HEK293 (cell line): ENCODE measurements around the gene EZH1.
A peak's percentile ranks its signal among the peaks of the same experiment; 100 is the strongest.

ENCODE experiments used
- CTCF ChIA-PET: fragments of 350-600 bp; formaldehyde crosslinking; extraction: SDS; loops from one replicate; lab custom pipeline; 2021; ENCODE audit warnings: antibody characterized with exemption; lab: Yijun Ruan, JAX
- POLR2A ChIA-PET: fragments of 300-600 bp; formaldehyde crosslinking; extraction: SDS; loops from one replicate; lab custom pipeline; 2020; ENCODE audit warnings: antibody characterized with exemption, inconsistent platforms; lab: Yijun Ruan, JAX
- H3K27ac ChIP-seq: fragments of 200-500 bp; sonication (Bioruptor generic); 2 replicates; pipeline ENCODE4 v1.5.1; 2014; ENCODE audit warnings: low read depth, low read length, control low read depth, inconsistent platforms; ENCODE audit errors: extremely low read depth
- H3K36me3 ChIP-seq, 2 experiments: fragments of 200-500 bp in 1 of 2; sonication (Bioruptor generic) in 1 of 2; 1 replicate in 1 of 2; 2 replicates in 1 of 2; pipeline ENCODE4 v1.5.1; 2014 to 2017; ENCODE audit warnings: inconsistent platforms in 2 of 2, low read length in 2 of 2; ENCODE audit not compliant: control insufficient read depth in 2 of 2, insufficient read depth in 1 of 2
- H3K4me1 ChIP-seq: fragments of 200-500 bp; sonication (Bioruptor generic); 2 replicates; pipeline ENCODE4 v1.5.1; 2014; ENCODE audit warnings: mild to moderate bottlenecking, low read length, inconsistent platforms; ENCODE audit not compliant: control insufficient read depth, insufficient read depth
- H3K4me3 ChIP-seq: 2 replicates; pipeline ENCODE4 v1.5.1; 2011; ENCODE audit warnings: low read depth, mild to moderate bottlenecking, control low read depth, low read length, moderate library complexity
- H3K9me3 ChIP-seq: fragments of 200-500 bp; sonication (Bioruptor generic); 2 replicates; pipeline ENCODE4 v1.5.1; 2014; ENCODE audit warnings: low read depth, low read length, inconsistent platforms; ENCODE audit not compliant: control insufficient read depth, insufficient read depth
- GFI1B ChIP-seq: fragments of 450-650 bp; formaldehyde crosslinking; IDR thresholded peaks from 2 replicates; pipeline ENCODE4 v1.5.1; 2016; ENCODE audit warnings: missing biosample characterization, missing genetic modification characterization
- KLF8 ChIP-seq: fragments of 450-650 bp; formaldehyde crosslinking; IDR thresholded peaks from 2 replicates; pipeline ENCODE4 v1.5.1; 2016; ENCODE audit warnings: missing biosample characterization, missing genetic modification characterization
- PRDM10 ChIP-seq: fragments of 450-650 bp; formaldehyde crosslinking; IDR thresholded peaks from 2 replicates; pipeline ENCODE4 v1.5.1; 2016; ENCODE audit warnings: missing biosample characterization, missing genetic modification characterization
- SALL2 ChIP-seq: fragments of 450-650 bp; formaldehyde crosslinking; IDR thresholded peaks from 2 replicates; pipeline ENCODE4 v1.5.0; 2017; ENCODE audit warnings: missing biosample characterization, mild to moderate bottlenecking, missing genetic modification characterization, borderline replicate concordance
- ZBTB26 ChIP-seq: fragments of 450-650 bp; formaldehyde crosslinking; optimal IDR thresholded peaks from 2 replicates; pipeline ENCODE3; 2016; ENCODE audit warnings: missing biosample characterization, mild to moderate bottlenecking, missing genetic modification characterization
- ZFP37 ChIP-seq: fragments of 450-650 bp; formaldehyde crosslinking; IDR thresholded peaks from 2 replicates; pipeline ENCODE4 v1.5.1; 2016; ENCODE audit warnings: missing biosample characterization, missing genetic modification characterization
- ZNF112 ChIP-seq: fragments of 450-650 bp; formaldehyde crosslinking; IDR thresholded peaks from 2 replicates; pipeline ENCODE4 v1.5.0; 2017; ENCODE audit warnings: missing biosample characterization, missing genetic modification characterization
- ZNF175 ChIP-seq: fragments of 450-650 bp; formaldehyde crosslinking; IDR thresholded peaks from 2 replicates; pipeline ENCODE4 v1.5.1; 2016; ENCODE audit warnings: missing biosample characterization, missing genetic modification characterization
- ZNF311 ChIP-seq: fragments of 450-650 bp; formaldehyde crosslinking; IDR thresholded peaks from 2 replicates; pipeline ENCODE4 v1.5.1; 2017; ENCODE audit warnings: missing biosample characterization, missing genetic modification characterization, borderline replicate concordance
- ZNF350 ChIP-seq: fragments of 450-650 bp; formaldehyde crosslinking; IDR thresholded peaks from 2 replicates; pipeline ENCODE4 v1.5.0; 2017; ENCODE audit warnings: missing biosample characterization, mild to moderate bottlenecking, missing genetic modification characterization
- ZNF37A ChIP-seq: fragments of 450-650 bp; IDR thresholded peaks from 2 replicates; pipeline ENCODE4 v1.5.1; 2018; ENCODE audit warnings: missing biosample characterization, missing genetic modification characterization
- ZNF394 ChIP-seq: fragments of 450-650 bp; formaldehyde crosslinking; IDR thresholded peaks from 2 replicates; pipeline ENCODE4 v1.5.1; 2016; ENCODE audit warnings: missing biosample characterization, missing genetic modification characterization, mild to moderate bottlenecking, moderate library complexity, borderline replicate concordance
- ZNF398 ChIP-seq: fragments of 450-650 bp; formaldehyde crosslinking; IDR thresholded peaks from 2 replicates; pipeline ENCODE4 v1.5.1; 2017; ENCODE audit warnings: missing biosample characterization, missing genetic modification characterization
- ZNF416 ChIP-seq: fragments of 450-650 bp; formaldehyde crosslinking; IDR thresholded peaks from 2 replicates; pipeline ENCODE4 v1.5.1; 2016; ENCODE audit warnings: missing biosample characterization, missing genetic modification characterization
- ZNF549 ChIP-seq: fragments of 450-650 bp; IDR thresholded peaks from 2 replicates; pipeline ENCODE4 v1.5.1; 2018; ENCODE audit warnings: missing biosample characterization, missing genetic modification characterization, mild to moderate bottlenecking, inconsistent platforms, moderate library complexity
- ZNF555 ChIP-seq: fragments of 450-650 bp; formaldehyde crosslinking; conservative IDR thresholded peaks from 2 replicates; pipeline ENCODE4 v1.5.1; 2017; ENCODE audit warnings: missing biosample characterization, mild to moderate bottlenecking, missing genetic modification characterization, inconsistent platforms
- ZNF561 ChIP-seq: fragments of 450-650 bp; IDR thresholded peaks from 2 replicates; pipeline ENCODE4 v1.5.1; 2018; ENCODE audit warnings: missing biosample characterization, missing genetic modification characterization, borderline replicate concordance
- ZNF571 ChIP-seq: fragments of 450-650 bp; formaldehyde crosslinking; IDR thresholded peaks from 2 replicates; pipeline ENCODE4 v1.5.0; 2017; ENCODE audit warnings: missing biosample characterization, missing genetic modification characterization
- ZNF658 ChIP-seq: fragments of 450-650 bp; formaldehyde crosslinking; IDR thresholded peaks from 2 replicates; pipeline ENCODE4; 2016; ENCODE audit warnings: missing biosample characterization, missing genetic modification characterization
- ZNF660 ChIP-seq: fragments of 450-650 bp; IDR thresholded peaks from 2 replicates; pipeline ENCODE4 v1.5.1; 2018; ENCODE audit warnings: missing biosample characterization, mild to moderate bottlenecking, missing genetic modification characterization
- ZNF707 ChIP-seq: fragments of 450-650 bp; formaldehyde crosslinking; IDR thresholded peaks from 2 replicates; pipeline ENCODE4 v1.5.1; 2016; ENCODE audit warnings: missing biosample characterization, missing genetic modification characterization
- ZNF768 ChIP-seq: fragments of 450-650 bp; formaldehyde crosslinking; IDR thresholded peaks from 2 replicates; pipeline ENCODE4 v1.5.1; 2018; ENCODE audit warnings: missing biosample characterization, mild to moderate bottlenecking, missing genetic modification characterization
- ZNF791 ChIP-seq: fragments of 450-650 bp; formaldehyde crosslinking; IDR thresholded peaks from 2 replicates; pipeline ENCODE4 v1.5.1; 2016; ENCODE audit warnings: missing biosample characterization, missing genetic modification characterization
- ZSCAN4 ChIP-seq: fragments of 450-650 bp; formaldehyde crosslinking; IDR thresholded peaks from 2 replicates; pipeline ENCODE4 v1.5.1; 2017; ENCODE audit warnings: missing biosample characterization, missing genetic modification characterization
- TF ChIP-seq, protein P1 (sequence below): fragments of 450-650 bp; formaldehyde crosslinking; IDR thresholded peaks from 2 replicates; pipeline ENCODE4 v1.5.1; 2016; ENCODE audit warnings: missing biosample characterization, missing genetic modification characterization

Gene EZH1

DNA sequence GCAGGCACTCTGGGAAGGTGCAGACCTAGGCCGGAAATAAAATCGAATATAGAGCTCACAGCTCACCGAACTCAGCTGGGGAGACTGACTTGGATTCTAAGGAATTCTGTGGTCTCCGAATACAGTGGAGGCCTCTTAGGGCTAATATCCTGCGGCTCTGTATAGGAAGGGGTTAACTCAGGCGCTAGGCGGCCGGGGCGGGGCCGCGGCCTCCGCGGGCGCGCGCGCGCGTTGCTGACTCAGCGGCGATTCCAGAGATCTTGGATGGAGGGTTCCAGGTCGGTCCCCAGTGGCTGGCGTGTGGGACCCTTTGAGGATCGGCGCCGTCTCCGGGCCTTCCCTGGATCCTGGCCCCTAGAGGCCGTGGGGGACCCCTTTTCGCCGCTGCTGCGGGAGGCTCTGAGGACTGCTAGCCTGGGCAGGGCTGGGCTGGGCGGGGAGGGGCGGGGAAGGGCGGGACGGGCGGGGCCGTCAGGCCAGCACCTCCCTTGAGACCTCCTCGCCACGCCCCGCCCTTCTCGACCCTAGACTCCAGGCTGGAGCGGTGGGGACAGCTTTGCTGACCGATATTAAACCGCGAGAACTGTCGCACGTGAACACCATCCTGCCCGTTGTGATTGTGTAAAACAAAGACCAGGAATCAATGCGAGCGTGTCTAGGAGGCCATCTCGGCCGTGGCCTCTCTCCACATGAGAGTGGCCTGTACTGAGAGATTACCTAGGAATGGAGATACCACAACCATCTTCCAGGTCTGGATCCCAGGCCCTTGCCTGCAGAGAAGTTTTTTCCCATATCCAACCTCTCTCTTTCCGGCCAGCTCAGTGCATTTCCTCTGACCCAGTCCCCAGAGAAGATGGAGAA is 66.7 kb downstream of the EZH1 start:
- ChIA-PET CTCF (interaction anchor here (0.6 to 3.3 kb wide), 13 partner anchors 10 to 289 kb away, joined by 3 to 53 read pairs (median 4); partner anchors contain the start of genes PSMC3IP, RAMP2, RETREG3 and TUBG1), POLR2A (interaction anchor here (0.6 to 6.1 kb wide), 10 partner anchors 10 to 142 kb away, joined by 3 to 56 read pairs (median 8); partner anchors contain the start of genes NAGLU, PSMC3IP, RETREG3 and TUBG1)
- Histone ChIP-seq H3K36me3 (peaks cover 0 to 7% of the 10 kb centered on the region in 2 experiments; a peak in 1 of 3 replicates), H3K4me1 (peaks cover 23% of the 10 kb centered on the region), H3K4me3 (peak overlapping the region; percentile 61), H3K27ac (peak overlapping the region; percentile 90), H3K9me3 (no peaks in the 10 kb centered on the region)
- TF ChIP-seq ZSCAN4 (no peak), ZNF549 (tag by site-specific recombination) (no peak), ZNF398 (peak; percentile 90), ZNF658 (tag by site-specific recombination) (no peak), SALL2 (tag by site-specific recombination) (no peak), ZNF561 (tag by site-specific recombination) (peak; percentile 34; the same call in 1 of the 2 replicates), ZNF791 (tag by site-specific recombination) (no peak), ZNF571 (no peak), ZNF416 (tag by site-specific recombination) (no peak), ZNF350 (tag by site-specific recombination) (no peak), ZNF394 (tag by site-specific recombination) (peak; percentile 30), ZNF707 (no peak), ZNF112 (tag by site-specific recombination) (no peak), PRDM10 (tag by site-specific recombination) (peak; percentile 83), KLF8 (tag by site-specific recombination) (peak; percentile 95), ZNF37A (no peak), ZNF555 (tag by site-specific recombination) (no peak), ZNF175 (tag by site-specific recombination) (no peak), ZNF311 (tag by site-specific recombination) (no peak), GFI1B (tag by site-specific recombination) (no peak), ZFP37 (tag by site-specific recombination) (no peak), ZNF660 (tag by site-specific recombination) (peak; percentile 72; the same call in 1 of the 2 replicates), ZNF768 (tag by site-specific recombination) (no peak), ZBTB26 (tag by site-specific recombination) (peak; percentile 81)
- TF ChIP-seq, protein P1, sequence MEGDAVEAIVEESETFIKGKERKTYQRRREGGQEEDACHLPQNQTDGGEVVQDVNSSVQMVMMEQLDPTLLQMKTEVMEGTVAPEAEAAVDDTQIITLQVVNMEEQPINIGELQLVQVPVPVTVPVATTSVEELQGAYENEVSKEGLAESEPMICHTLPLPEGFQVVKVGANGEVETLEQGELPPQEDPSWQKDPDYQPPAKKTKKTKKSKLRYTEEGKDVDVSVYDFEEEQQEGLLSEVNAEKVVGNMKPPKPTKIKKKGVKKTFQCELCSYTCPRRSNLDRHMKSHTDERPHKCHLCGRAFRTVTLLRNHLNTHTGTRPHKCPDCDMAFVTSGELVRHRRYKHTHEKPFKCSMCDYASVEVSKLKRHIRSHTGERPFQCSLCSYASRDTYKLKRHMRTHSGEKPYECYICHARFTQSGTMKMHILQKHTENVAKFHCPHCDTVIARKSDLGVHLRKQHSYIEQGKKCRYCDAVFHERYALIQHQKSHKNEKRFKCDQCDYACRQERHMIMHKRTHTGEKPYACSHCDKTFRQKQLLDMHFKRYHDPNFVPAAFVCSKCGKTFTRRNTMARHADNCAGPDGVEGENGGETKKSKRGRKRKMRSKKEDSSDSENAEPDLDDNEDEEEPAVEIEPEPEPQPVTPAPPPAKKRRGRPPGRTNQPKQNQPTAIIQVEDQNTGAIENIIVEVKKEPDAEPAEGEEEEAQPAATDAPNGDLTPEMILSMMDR (tag by site-specific recombination) = 0 out of 2 replicates have a peak, but pooled peaks have one; percentile 17
